Measurements from ENCODE around the gene C1orf115.

C1orf115 gene

DNA sequence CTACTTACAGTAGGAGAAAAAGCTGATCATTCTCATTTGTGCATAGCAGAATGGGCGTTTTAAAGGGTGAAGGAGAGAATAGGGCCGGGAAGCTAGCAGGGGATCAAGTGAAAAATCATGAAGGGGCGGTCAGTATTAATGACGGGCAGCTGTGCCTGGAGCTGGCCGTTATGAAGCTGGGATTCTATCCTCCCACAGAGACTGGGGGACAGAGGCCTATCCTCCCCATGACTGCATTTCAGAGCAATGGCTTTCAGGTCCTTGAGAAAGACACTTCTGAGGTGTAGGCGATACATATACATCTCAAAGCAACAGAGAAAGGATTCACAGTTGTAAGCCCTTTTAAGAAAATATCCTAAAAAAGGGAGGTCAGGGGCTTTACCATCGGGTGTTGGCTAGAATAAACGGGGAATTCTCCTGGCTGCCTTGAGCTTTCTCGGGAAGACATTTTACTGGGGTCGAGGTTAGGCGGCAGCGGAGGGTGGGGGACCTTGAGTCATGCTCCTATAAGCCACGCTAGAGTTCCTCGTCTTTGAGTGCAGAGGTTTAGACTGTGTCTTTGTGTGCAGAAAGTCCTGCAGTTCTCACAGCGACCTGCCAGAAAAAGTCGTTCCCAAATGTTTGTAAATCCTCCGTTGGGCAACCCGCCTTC lies 57.4 kb downstream of the C1orf115 start:
- H3K27ac ChIP-seq (ENCODE audit: low read depth, low read length) = no peak overlapping the region
- no peaks in the 10 kb centered on the region for H3K27me3 ChIP-seq (ENCODE audit: low read length)
- H3K4me3 ChIP-seq (ENCODE audit: insufficient read depth, low read length, poor library complexity, severe bottlenecking) = no peak overlapping the region
- H3K9me2 ChIP-seq (replicated peaks; ENCODE audit: insufficient read depth, low read length) = no peaks in the 10 kb centered on the region
- H4K20me1 ChIP-seq (ENCODE audit: low read depth, low read length) = no peaks in the 10 kb centered on the region
- H3K9ac ChIP-seq (ENCODE audit: low read length) = no peak overlapping the region
- H3F3A ChIP-seq (ENCODE audit: insufficient read depth) = no peaks in the 10 kb centered on the region
- TF ChIP-seq, protein P1, sequence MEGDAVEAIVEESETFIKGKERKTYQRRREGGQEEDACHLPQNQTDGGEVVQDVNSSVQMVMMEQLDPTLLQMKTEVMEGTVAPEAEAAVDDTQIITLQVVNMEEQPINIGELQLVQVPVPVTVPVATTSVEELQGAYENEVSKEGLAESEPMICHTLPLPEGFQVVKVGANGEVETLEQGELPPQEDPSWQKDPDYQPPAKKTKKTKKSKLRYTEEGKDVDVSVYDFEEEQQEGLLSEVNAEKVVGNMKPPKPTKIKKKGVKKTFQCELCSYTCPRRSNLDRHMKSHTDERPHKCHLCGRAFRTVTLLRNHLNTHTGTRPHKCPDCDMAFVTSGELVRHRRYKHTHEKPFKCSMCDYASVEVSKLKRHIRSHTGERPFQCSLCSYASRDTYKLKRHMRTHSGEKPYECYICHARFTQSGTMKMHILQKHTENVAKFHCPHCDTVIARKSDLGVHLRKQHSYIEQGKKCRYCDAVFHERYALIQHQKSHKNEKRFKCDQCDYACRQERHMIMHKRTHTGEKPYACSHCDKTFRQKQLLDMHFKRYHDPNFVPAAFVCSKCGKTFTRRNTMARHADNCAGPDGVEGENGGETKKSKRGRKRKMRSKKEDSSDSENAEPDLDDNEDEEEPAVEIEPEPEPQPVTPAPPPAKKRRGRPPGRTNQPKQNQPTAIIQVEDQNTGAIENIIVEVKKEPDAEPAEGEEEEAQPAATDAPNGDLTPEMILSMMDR (IDR thresholded peaks at IDR 0.05; ENCODE audit: insufficient read depth, low read length, poor library complexity, severe bottlenecking) = no peak
- TF ChIP-seq EZH2phosphoT487 (conservative IDR thresholded peaks at IDR 0.05; ENCODE audit: low read length) = no peak
- no peaks in the 10 kb centered on the region for H3K79me2 ChIP-seq (ENCODE audit: insufficient read depth, low read length)
- no peaks in the 10 kb centered on the region for H3K36me3 ChIP-seq (ENCODE audit: low read length)
- H3K4me2 ChIP-seq (ENCODE audit: low read depth, low read length, poor library complexity, severe bottlenecking) = no peak overlapping the region
- H3K9me3 ChIP-seq (ENCODE audit: insufficient read depth, low read length) = no peaks in the 10 kb centered on the region
- H2AFZ ChIP-seq (ENCODE audit: low read depth, low read length, severe bottlenecking) = no peak overlapping the region

DNA sequence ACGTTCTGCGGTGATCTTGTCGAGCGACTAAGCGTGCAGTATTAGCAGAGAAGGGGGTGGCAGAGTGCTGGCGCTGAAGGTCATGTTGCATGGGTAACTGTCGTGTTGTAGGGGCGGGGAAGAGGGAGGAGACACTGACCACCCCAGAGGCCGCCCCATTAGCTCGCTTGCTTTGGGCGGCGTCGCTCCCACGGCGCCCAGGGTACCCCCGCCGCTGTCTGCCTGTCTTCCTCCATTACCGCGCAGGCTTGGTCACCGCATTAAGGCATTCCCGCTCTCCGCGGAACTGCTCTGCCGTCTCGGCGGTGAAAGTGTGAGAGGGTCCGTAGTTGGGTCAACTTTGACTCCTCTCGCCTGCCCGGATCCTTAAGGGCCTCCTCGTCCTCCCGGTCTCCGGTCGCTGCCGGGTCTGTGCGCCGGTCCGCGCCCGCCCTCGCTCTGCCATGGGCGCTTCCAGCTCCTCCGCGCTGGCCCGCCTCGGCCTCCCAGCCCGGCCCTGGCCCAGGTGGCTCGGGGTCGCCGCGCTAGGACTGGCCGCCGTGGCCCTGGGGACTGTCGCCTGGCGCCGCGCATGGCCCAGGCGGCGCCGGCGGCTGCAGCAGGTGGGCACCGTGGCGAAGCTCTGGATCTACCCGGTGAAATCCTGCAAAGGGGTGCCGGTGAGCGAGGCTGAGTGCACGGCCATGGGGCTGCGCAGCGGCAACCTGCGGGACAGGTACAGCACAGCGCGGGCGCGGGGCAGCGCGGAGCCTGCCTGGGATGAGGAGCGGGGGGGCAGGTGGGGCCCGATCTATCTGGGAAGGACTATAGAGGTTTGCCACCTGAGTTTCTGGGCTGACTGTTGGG lies 58.1 kb downstream of the C1orf115 start, which contains the start of gene MTARC2:
TSS of gene MTARC2 (plus strand) at position 234 of the 846 bp plus-strand sequence. CDS start at position 444, 210 bp downstream.
- no peaks in the 10 kb centered on the region for H3F3A ChIP-seq (ENCODE audit: insufficient read depth)
- no peak within 1 kb of the TSS for H3K9ac ChIP-seq (ENCODE audit: low read length)
- no peaks in the 10 kb centered on the region for H3K79me2 ChIP-seq (ENCODE audit: insufficient read depth, low read length)
- H3K9me3 ChIP-seq (ENCODE audit: insufficient read depth, low read length) = no peaks in the 10 kb centered on the region
- H3K27ac ChIP-seq (ENCODE audit: low read depth, low read length) = no peak within 1 kb of the TSS
- no peak within 1 kb of the TSS for H3K4me3 ChIP-seq (ENCODE audit: insufficient read depth, low read length, poor library complexity, severe bottlenecking)
- no peak for TF ChIP-seq EZH2phosphoT487 (conservative IDR thresholded peaks at IDR 0.05; ENCODE audit: low read length)
- TF ChIP-seq, protein P1 (IDR thresholded peaks at IDR 0.05; ENCODE audit: insufficient read depth, low read length, poor library complexity, severe bottlenecking) = no peak
- H4K20me1 ChIP-seq (ENCODE audit: low read depth, low read length) = no peaks in the 10 kb centered on the region
- H3K36me3 ChIP-seq (ENCODE audit: low read length) = no peaks in the 10 kb centered on the region
- H2AFZ ChIP-seq (ENCODE audit: low read depth, low read length, severe bottlenecking) = no peak within 1 kb of the TSS
- H3K4me2 ChIP-seq (ENCODE audit: low read depth, low read length, poor library complexity, severe bottlenecking) = no peak within 1 kb of the TSS
- no peaks in the 10 kb centered on the region for H3K9me2 ChIP-seq (replicated peaks; ENCODE audit: insufficient read depth, low read length)
- no peaks in the 10 kb centered on the region for H3K27me3 ChIP-seq (ENCODE audit: low read length)
